ENCODE results near the gene TTC22. TPM values are rescaled to one million over a fixed set of nuclear protein-coding genes. Genes with fewer than 3 reads are reported as not detected.

Gene TTC22
- total RNA-seq, 1 experiment from 2014 or later = 17.2 TPM

- peak overlapping the region; percentile 59 for H3K27ac Mint-ChIP-seq (ENCODE audit: unreplicated experiment)
- intact Hi-C loops (cut with micrococcal nuclease; ENCODE audit: unreplicated experiment) = loop anchor here (5.0 kb wide), 1 partner anchor 34 kb away; the partner anchor contains the start of gene PARS2
- peaks cover 22% of the 10 kb centered on the region for H3K36me3 Mint-ChIP-seq (ENCODE audit: insufficient read depth, unreplicated experiment)
- peak overlapping the region; percentile 45 for H3K4me3 Mint-ChIP-seq (ENCODE audit: low read depth, unreplicated experiment)
- DNase-seq = peak; percentile 67
- CTCF ChIA-PET = interaction anchor here (1.0 kb wide), 2 partner anchors 8 to 9 kb away, joined by 3 read pairs; no protein-coding TSS in a partner anchor
- no peak for TF ChIP-seq CTCF (IDR thresholded peaks at IDR 0.05; ENCODE audit: unreplicated experiment)
- no peaks in the 10 kb centered on the region for H3K9me3 Mint-ChIP-seq (ENCODE audit: low read depth, unreplicated experiment)
- peaks cover 68% of the 10 kb centered on the region for H3K4me1 Mint-ChIP-seq (ENCODE audit: low read depth, unreplicated experiment)
- H3K27me3 Mint-ChIP-seq (ENCODE audit: unreplicated experiment) = no peaks in the 10 kb centered on the region
- no TSS peak for BruUV-seq (replicated peaks)
These were observed 5.2 kb downstream of the TTC22 start for GRCh38 chr1:54795841-54796468.

DNA sequence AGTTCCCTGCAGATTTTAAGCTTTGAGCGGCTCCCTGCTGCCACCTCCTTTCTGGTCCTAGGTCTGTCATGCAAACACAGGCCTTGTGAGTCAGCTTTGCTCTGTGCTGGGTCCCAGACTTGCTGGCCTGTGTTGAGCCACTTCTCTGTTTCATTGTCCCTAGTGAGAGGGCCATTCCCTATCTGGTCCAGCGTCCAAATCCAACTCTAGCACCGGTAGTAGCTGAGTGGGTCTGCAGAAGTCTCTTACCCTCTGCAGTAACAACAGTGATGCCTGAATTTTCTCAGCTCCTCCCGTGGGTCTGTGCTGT is 5.8 kb downstream of the TTC22 start:
- no peak for TF ChIP-seq CTCF (IDR thresholded peaks at IDR 0.05; ENCODE audit: unreplicated experiment)
- intact Hi-C loops (cut with micrococcal nuclease; ENCODE audit: unreplicated experiment) = loop anchor here (5.0 kb wide), 1 partner anchor 33 kb away; the partner anchor contains the start of gene PARS2
- no peak overlapping the region for H3K4me3 Mint-ChIP-seq (ENCODE audit: low read depth, unreplicated experiment)
- no peaks in the 10 kb centered on the region for H3K9me3 Mint-ChIP-seq (ENCODE audit: low read depth, unreplicated experiment)
- H3K4me1 Mint-ChIP-seq (ENCODE audit: low read depth, unreplicated experiment) = peaks cover 66% of the 10 kb centered on the region
- CTCF ChIA-PET = interaction anchor here (1.0 kb wide), 1 partner anchor 9 kb away, joined by 3 read pairs; no protein-coding TSS in a partner anchor
- H3K36me3 Mint-ChIP-seq (ENCODE audit: insufficient read depth, unreplicated experiment) = peaks cover 15% of the 10 kb centered on the region
- peak overlapping the region; percentile 59 for H3K27ac Mint-ChIP-seq (ENCODE audit: unreplicated experiment)
- no peaks in the 10 kb centered on the region for H3K27me3 Mint-ChIP-seq (ENCODE audit: unreplicated experiment)
- BruUV-seq (replicated peaks) = no TSS peak
- DNase-seq = no peak

- H3K4me1 Mint-ChIP-seq (ENCODE audit: low read depth, unreplicated experiment) = peaks cover 60% of the 10 kb centered on the region
- peak overlapping the region; percentile 59 for H3K27ac Mint-ChIP-seq (ENCODE audit: unreplicated experiment)
These were observed 6.4 kb downstream of the TTC22 start for GRCh38 chr1:54794451-54795355.

More at GRCh38 chr1:54794451-54795355, 6.4 kb downstream of the TTC22 start:
- H3K27me3 Mint-ChIP-seq (ENCODE audit: unreplicated experiment) = no peaks in the 10 kb centered on the region
- no peaks in the 10 kb centered on the region for H3K9me3 Mint-ChIP-seq (ENCODE audit: low read depth, unreplicated experiment)
- H3K4me3 Mint-ChIP-seq (ENCODE audit: low read depth, unreplicated experiment) = no peak overlapping the region
- intact Hi-C loops (cut with micrococcal nuclease; ENCODE audit: unreplicated experiment) = loop anchor here (5.0 kb wide), 1 partner anchor 32 kb away; the partner anchor contains the start of gene PARS2
- DNase-seq = peak; percentile 75
- peaks cover 9% of the 10 kb centered on the region for H3K36me3 Mint-ChIP-seq (ENCODE audit: insufficient read depth, unreplicated experiment)
- CTCF ChIA-PET = interaction anchor here (0.6 to 1.0 kb wide), 4 partner anchors 9 to 340 kb away, joined by 3 to 4 read pairs (median 4); no protein-coding TSS in a partner anchor
- BruUV-seq (replicated peaks) = no TSS peak
- no peak for TF ChIP-seq CTCF (IDR thresholded peaks at IDR 0.05; ENCODE audit: unreplicated experiment)

Data from Calu3 (cell line).